ENCODE data around the gene LAMA3. TPM values are rescaled to one million over a fixed set of nuclear protein-coding genes. Genes with fewer than 3 reads are reported as not detected.

LAMA3 gene
- total RNA-seq, 1 experiment from 2014 or later, result 26.7 TPM

DNA sequence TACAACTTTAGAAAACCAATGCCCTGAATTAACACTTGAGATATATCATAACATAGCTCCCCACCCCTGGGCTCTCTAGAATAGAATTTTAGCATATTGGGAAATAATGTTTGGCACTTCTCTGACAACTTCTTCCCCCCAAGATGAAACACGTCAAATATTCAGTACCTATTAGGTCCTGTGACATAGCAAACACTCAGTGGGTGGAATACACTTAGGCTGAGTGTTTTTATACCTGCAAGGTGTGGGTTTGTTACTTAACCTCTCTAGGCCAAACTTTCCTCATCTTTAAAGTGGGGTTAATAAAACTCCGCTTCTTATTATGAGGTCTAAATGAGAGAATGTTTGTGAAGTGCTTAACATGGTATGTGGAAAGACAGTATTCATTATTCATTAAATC is 56.1 kb downstream of the LAMA3 start:
- in situ Hi-C loops (cut with HindIII; ENCODE audit: low pct_unique_long_range_greater_than_20kb, low sequenced_read_pairs), result no loop called here
- DNase-seq (ENCODE audit: low read depth), result no peak

- in situ Hi-C loops (cut with HindIII; ENCODE audit: low pct_unique_long_range_greater_than_20kb, low sequenced_read_pairs), result no loop called here
- no peak for DNase-seq (ENCODE audit: low read depth)
These were observed 57.6 kb downstream of the LAMA3 start for GRCh38 chr18:23746851-23747250.

DNA sequence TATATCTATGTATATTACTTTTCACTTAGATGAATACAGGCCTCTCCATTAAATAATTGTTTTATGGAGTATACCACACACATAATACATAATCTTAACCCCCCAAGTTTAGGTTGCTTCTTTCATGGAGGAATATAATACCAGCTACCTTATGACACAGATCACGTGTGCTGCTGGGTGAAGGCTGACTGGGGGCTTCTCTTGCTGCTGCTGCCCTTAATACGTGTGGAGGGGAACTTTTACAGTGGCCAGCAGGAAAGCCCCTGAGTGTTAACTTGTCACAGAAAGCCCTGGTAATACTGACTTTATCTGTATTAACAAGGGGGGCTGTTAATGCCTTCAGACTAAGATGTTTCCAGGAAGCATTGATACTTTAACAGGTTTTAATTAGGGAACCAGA is 63.1 kb downstream of the LAMA3 start:
- DNase-seq (ENCODE audit: low read depth), result no peak
- in situ Hi-C loops (cut with HindIII; ENCODE audit: low pct_unique_long_range_greater_than_20kb, low sequenced_read_pairs), result no loop called here

- in situ Hi-C loops (cut with HindIII; ENCODE audit: low pct_unique_long_range_greater_than_20kb, low sequenced_read_pairs), result no loop called here
- DNase-seq (ENCODE audit: low read depth), result no peak
These were observed 63.5 kb downstream of the LAMA3 start for GRCh38 chr18:23752796-23753195.

DNA sequence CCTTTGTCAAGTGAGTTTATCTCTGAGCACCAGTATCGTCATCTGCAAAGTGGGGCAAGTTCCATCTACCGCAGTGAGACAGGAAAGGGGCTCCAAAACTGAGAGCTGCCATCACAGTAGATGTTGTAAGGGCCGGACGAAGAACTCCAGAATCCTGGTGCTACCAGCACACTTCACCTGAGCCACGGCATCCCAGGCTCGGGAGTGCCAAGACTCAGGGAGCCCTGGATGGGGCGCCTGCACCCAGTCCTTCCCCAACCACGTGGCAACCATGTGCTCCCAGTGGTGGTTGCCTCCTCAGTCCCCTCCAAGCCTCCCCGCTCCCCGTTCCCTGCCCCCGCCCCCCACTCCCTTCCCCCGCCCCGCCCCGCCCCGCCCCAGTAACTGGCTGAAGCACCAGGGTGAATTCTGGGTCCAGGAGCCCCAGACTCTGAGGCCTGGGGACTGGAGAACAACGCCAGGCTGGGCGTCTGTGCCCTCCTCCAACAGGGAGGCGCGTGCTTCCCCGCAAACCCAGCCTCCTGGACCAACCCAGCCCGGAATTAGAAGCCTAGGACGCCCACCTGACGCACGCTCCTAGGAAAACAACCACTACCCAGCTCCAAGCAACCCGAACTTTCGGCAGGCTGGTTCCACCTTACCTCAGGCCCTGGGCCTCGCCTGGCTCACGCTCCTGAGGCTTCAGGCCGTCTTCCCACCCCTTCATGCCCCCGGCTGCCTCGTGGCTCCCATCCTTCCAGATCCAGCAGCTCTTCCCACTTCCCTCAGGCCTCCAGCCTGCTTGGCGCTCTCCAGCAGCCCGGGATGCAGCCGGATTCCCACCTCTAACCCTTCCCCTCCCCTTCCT is 67.6 kb downstream of the LAMA3 start:
- in situ Hi-C loops (cut with HindIII; ENCODE audit: low pct_unique_long_range_greater_than_20kb, low sequenced_read_pairs), result no loop called here
- DNase-seq (ENCODE audit: low read depth), result no peak

DNA sequence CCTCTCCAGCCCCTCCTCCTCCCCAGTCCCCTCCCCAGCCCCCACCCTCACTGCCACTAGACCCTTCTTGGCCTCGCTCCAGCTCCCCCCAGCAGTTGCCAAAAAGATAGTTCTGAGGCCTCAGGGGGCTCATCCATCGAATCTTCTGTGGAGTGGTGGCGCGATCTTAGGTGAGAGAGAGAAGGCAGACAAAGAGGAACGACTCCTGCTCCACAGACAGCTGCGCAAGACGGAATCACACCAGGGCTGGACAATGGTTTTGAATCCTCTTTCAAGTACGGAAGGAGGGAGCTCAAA is 68.1 kb downstream of the LAMA3 start:
- in situ Hi-C loops (cut with HindIII; ENCODE audit: low pct_unique_long_range_greater_than_20kb, low sequenced_read_pairs), result no loop called here
- no peak for DNase-seq (ENCODE audit: low read depth)

DNA sequence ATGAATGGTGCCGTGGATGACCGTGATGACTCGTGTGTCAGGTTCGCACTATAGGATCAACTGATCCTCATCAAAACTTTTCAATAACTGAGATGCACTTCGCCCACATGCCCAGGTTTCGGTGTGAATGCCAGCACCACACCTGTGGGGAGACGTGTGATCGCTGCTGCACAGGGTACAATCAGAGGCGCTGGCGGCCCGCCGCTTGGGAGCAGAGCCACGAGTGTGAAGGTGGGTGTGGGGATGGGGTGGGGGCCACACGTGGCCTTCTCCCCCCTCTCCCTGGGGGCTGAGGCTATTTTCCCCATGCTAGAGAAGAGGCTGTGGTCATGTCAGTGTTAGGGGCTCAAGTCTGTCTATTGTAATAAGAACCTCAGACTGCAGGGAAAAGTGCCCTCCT is 69.0 kb downstream of the LAMA3 start:
- in situ Hi-C loops (cut with HindIII; ENCODE audit: low pct_unique_long_range_greater_than_20kb, low sequenced_read_pairs), result no loop called here

GRCh38 chr18:23761941-23762340 is 72.7 kb downstream of the LAMA3 start:
- no peak for DNase-seq (ENCODE audit: low read depth)
- in situ Hi-C loops (cut with HindIII; ENCODE audit: low pct_unique_long_range_greater_than_20kb, low sequenced_read_pairs), result no loop called here

More for the DNA sequence above, 69.0 kb downstream of the LAMA3 start:
- DNase-seq (ENCODE audit: low read depth), result no peak

GRCh38 chr18:23763343-23763742 is 74.1 kb downstream of the LAMA3 start:
- DNase-seq (ENCODE audit: low read depth), result no peak
- in situ Hi-C loops (cut with HindIII; ENCODE audit: low pct_unique_long_range_greater_than_20kb, low sequenced_read_pairs), result no loop called here

DNA sequence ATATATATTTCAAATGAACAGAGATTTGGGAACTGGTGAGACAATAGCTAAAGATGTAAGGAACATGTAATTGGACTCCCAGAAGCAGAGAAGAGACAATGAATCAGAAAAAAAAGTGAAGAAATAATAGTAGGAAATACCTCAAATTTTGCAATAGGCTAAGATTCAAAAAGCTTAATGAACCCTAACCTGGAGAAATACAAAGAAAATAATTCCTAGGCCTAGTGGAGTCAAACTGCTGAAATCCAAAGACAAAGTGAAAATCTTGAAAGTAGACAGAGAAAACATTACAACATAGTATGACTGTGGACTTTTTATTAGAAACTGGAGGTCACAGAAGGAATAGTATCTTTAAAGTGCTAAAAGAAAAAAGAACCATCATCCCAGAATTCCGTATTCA is 76.7 kb downstream of the LAMA3 start:
- in situ Hi-C loops (cut with HindIII; ENCODE audit: low pct_unique_long_range_greater_than_20kb, low sequenced_read_pairs), result no loop called here
- no peak for DNase-seq (ENCODE audit: low read depth)

DNA sequence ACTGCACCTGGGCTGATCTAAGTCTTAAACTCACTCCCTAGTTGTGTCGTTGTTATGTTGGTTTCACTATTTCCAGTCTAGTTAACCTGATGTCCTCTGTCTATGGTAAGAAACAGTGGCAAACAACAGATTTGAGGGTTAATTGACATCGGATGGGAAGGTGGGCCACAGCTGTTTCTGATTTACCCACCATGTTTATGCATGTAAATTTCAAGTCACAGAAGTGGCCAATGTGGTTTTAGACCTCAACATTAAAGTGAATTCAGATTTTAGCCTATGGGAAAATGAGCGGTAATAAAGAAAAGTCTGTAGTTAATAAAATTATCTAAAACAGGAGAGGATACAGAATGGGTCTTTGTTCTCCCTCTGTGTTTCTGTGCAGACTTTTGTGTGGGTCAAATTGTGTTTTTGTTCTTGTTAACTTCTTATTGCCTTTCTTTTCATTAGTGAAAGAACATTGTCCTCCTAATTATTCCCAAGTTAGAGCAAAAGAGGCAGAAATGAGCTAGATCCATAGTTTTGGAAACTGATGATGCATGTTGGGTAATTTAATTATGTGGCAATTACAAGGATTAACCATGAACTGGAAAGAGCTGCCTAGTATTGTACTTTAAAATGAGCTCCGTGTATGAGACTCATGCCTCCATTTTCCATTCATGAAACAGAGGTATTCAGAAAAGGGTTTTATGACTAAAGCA is 83.2 kb downstream of the LAMA3 start:
- in situ Hi-C loops (cut with HindIII; ENCODE audit: low pct_unique_long_range_greater_than_20kb, low sequenced_read_pairs), result no loop called here

DNA sequence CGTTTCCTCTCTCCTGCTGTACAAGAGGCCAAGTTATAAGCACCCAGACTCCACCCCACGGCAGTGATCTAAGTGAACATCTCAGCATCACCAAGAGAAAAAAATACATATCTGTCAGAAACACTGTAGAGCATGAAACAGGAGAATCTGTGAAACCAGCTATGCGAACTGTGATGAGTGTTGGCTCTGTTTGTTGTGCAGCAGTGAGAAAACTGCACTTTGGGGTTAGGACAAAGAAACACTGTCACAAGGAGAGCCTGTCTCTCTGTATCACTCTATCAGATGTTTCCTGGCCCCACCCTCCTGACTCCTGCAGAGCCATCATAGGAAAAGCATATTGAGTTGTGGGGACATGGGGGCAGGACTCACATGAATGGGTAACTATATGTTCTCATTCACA is 87.1 kb downstream of the LAMA3 start:
- in situ Hi-C loops (cut with HindIII; ENCODE audit: low pct_unique_long_range_greater_than_20kb, low sequenced_read_pairs), result no loop called here
- no peak for DNase-seq (ENCODE audit: low read depth)

More for the DNA sequence above, 83.2 kb downstream of the LAMA3 start:
- no peak for DNase-seq (ENCODE audit: low read depth)

GRCh38 chr18:23778828-23779227 is 89.6 kb downstream of the LAMA3 start:
- in situ Hi-C loops (cut with HindIII; ENCODE audit: low pct_unique_long_range_greater_than_20kb, low sequenced_read_pairs), result no loop called here
- DNase-seq (ENCODE audit: low read depth), result no peak

GRCh38 chr18:23779696-23780303 is 90.5 kb downstream of the LAMA3 start:
- in situ Hi-C loops (cut with HindIII; ENCODE audit: low pct_unique_long_range_greater_than_20kb, low sequenced_read_pairs), result no loop called here
- peak; percentile 74 for DNase-seq (ENCODE audit: low read depth)

GRCh38 chr18:23784832-23785245 is 95.6 kb downstream of the LAMA3 start:
- in situ Hi-C loops (cut with HindIII; ENCODE audit: low pct_unique_long_range_greater_than_20kb, low sequenced_read_pairs), result no loop called here
- DNase-seq (ENCODE audit: low read depth), result no peak

GRCh38 chr18:23793051-23793450 is 103.8 kb downstream of the LAMA3 start:
- DNase-seq (ENCODE audit: low read depth), result no peak
- in situ Hi-C loops (cut with HindIII; ENCODE audit: low pct_unique_long_range_greater_than_20kb, low sequenced_read_pairs), result no loop called here

DNA sequence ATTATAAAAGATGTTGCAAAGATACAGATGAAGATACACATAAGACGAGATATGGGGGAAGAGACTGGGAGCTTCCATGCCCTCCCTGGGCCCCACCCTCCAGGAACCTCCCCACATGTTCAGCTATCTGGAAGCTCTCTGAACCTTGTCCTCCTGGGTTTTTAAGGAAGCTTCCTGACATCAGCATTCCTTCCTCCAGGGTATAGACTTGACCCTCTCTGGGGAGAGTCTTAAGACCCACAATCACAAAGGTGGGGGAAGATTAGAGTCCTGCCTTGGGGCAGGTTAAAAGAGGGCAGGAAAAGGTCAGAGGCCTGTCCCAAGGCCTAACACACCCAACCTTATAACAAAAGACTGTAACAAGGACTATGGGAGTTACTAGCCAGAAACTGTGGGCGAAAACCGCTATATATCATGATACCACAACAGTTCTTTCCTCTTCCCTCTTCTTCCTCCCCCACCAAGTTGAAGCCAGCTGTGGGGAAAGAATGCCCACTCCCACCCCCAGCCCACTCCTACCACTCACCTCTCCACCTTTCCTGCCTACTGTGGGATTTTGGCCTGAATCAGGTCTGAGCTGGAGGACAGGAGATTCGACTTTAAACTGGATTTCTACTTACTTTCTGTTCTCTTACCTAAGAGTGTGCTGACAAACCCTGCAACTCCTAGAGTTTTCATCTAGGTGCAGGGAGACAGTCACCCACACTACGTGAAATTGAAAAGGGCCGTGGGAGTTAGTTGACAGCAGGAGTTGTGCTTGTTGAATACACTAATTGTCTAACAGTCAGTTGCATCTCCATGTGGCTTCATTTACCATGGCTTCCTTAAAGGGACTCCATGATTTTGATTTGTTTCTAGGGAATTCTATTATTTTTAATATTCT is 105.0 kb downstream of the LAMA3 start:
- no peak for DNase-seq (ENCODE audit: low read depth)
- in situ Hi-C loops (cut with HindIII; ENCODE audit: low pct_unique_long_range_greater_than_20kb, low sequenced_read_pairs), result no loop called here

GRCh38 chr18:23798249-23798648 is 109.0 kb downstream of the LAMA3 start:
- DNase-seq (ENCODE audit: low read depth), result no peak

GRCh38 chr18:23798824-23799223 is 109.6 kb downstream of the LAMA3 start:
- in situ Hi-C loops (cut with HindIII; ENCODE audit: low pct_unique_long_range_greater_than_20kb, low sequenced_read_pairs), result no loop called here
- no peak for DNase-seq (ENCODE audit: low read depth)

More at GRCh38 chr18:23798249-23798648, 109.0 kb downstream of the LAMA3 start:
- in situ Hi-C loops (cut with HindIII; ENCODE audit: low pct_unique_long_range_greater_than_20kb, low sequenced_read_pairs), result no loop called here
